HCT116 (cell line): ENCODE data around the gene ERC1. TPM values are rescaled to one million over a fixed set of nuclear protein-coding genes. Genes with fewer than 3 reads are reported as not detected.

Experiments
- ATAC-seq: fragments of 200-7000 bp; cut with Tn5 transposase; 2 replicates; pipeline ENCODE4 v1.9.1; 2020; ENCODE audit warnings: mild to moderate bottlenecking, moderate library complexity
- BruUV-seq: library from RNA; stranded (reverse); fragments of 400-500 nt; replicated peaks from 2 replicates; lab custom pipeline; 2021; lab: Mats Ljungman, UMichigan
- CTCF ChIA-PET: fragments of 300-600 bp; sonication (Branson Sonifier 250); formaldehyde crosslinking; loops from one replicate; lab custom pipeline; 2021; ENCODE audit warnings: antibody characterized with exemption; lab: Charles Lee
- POLR2A ChIA-PET: fragments of 300-600, 350-600 bp; sonication (Branson Sonifier 250); formaldehyde crosslinking; loops from one replicate; lab custom pipeline; 2021; ENCODE audit warnings: antibody characterized with exemption; lab: Charles Lee
- RAD21 ChIA-PET, 2 experiments: fragments of 300-600 bp; sonication (Branson Sonifier 250); formaldehyde crosslinking; loops; one replicate each; lab custom pipeline; 2023; ENCODE audit warnings: low total read pairs in 2 of 2; ENCODE audit not compliant: uncharacterized antibody in 2 of 2, unreplicated experiment in 2 of 2, low non-redundant PET in 1 of 2; lab: Charles Lee
- DNase-seq: peaks from one replicate; pipeline ENCODE4 v3.0.0-alpha.2; 2010; ENCODE audit warnings: low read depth, low spot score
- H2AFZ ChIP-seq: fragments of 200-600 bp; shearing (Covaris generic), sonication (generic); 2 replicates; pipeline ENCODE4 v1.6.1; 2017; ENCODE audit warnings: low read depth, mixed run types, mixed read lengths, antibody characterized with exemption, low read length; ENCODE audit not compliant: poor library complexity, severe bottlenecking
- H3K27ac ChIP-seq: 2 replicates; pipeline ENCODE4 v1.5.1; 2012; ENCODE audit warnings: low read depth, low read length
- H3K27me3 ChIP-seq: fragments of 200-600 bp; sonication (generic); 2 replicates; pipeline ENCODE4 v1.6.1; 2016; ENCODE audit warnings: mixed run types, low read length, mixed read lengths; ENCODE audit not compliant: insufficient read depth
- H3K36me3 ChIP-seq, 2 experiments: fragments of 200-500 bp in 1 of 2; fragments of 200-600 bp in 1 of 2; sonication (Bioruptor generic) in 1 of 2; sonication (generic) in 1 of 2; 2 replicates each; pipeline versions ENCODE4 v1.5.1 to v1.6.1; 2014 to 2016; ENCODE audit warnings: low read length in 2 of 2, inconsistent platforms in 1 of 2, mixed read lengths in 1 of 2, mixed run types in 1 of 2; ENCODE audit not compliant: insufficient read depth in 2 of 2, control insufficient read depth in 1 of 2
- H3K4me1 ChIP-seq, 2 experiments: fragments of 200-600 bp in 1 of 2; sonication (generic) in 1 of 2; 2 replicates each; pipeline versions ENCODE4 v1.5.1 to v1.6.1; 2012 to 2017; ENCODE audit warnings: low read length in 2 of 2, inconsistent platforms in 1 of 2, mild to moderate bottlenecking in 1 of 2, mixed read lengths in 1 of 2, mixed run types in 1 of 2, moderate library complexity in 1 of 2; ENCODE audit not compliant: insufficient read depth in 2 of 2, control insufficient read depth in 1 of 2
- H3K4me2 ChIP-seq: fragments of 200-600 bp; sonication (generic); 2 replicates; pipeline ENCODE4 v1.6.1; 2017; ENCODE audit warnings: mixed run types, low read length, mixed read lengths
- H3K4me3 ChIP-seq, 2 experiments: fragments of 200-600 bp in 1 of 2; sonication (generic) in 1 of 2; replicated peaks in 1 of 2; 2 replicates each; pipeline ENCODE4 v1.5.1; 2011 to 2016; ENCODE audit warnings: low read length in 2 of 2, control low read depth in 1 of 2, low read depth in 1 of 2, mild to moderate bottlenecking in 1 of 2, mixed read lengths in 1 of 2, mixed run types in 1 of 2
- H3K79me2 ChIP-seq: fragments of 200-600 bp; sonication (generic); 2 replicates; pipeline ENCODE4 v1.6.1; 2017; ENCODE audit warnings: mild to moderate bottlenecking, mixed run types, low read length, moderate library complexity, mixed read lengths; ENCODE audit not compliant: insufficient read depth
- H3K9ac ChIP-seq: fragments of 200-600 bp; sonication (generic); 2 replicates; pipeline ENCODE4 v1.6.1; 2016; ENCODE audit warnings: low read length, mixed read lengths
- H3K9me2 ChIP-seq: fragments of 200-600 bp; sonication (generic), shearing (Covaris generic); 2 replicates; pipeline ENCODE4 v1.6.1; 2017; ENCODE audit warnings: mixed run types, mild to moderate bottlenecking, moderate library complexity; ENCODE audit not compliant: insufficient read depth
- H3K9me3 ChIP-seq, 2 experiments: fragments of 200-500 bp in 1 of 2; fragments of 200-600 bp in 1 of 2; sonication (Bioruptor generic) in 1 of 2; sonication (generic) in 1 of 2; 2 replicates each; pipeline ENCODE4 v1.6.1; 2014 to 2017; ENCODE audit warnings: low read length in 2 of 2, mixed read lengths in 2 of 2, inconsistent platforms in 1 of 2, low read depth in 1 of 2, mild to moderate bottlenecking in 1 of 2, mixed run types in 1 of 2, moderate library complexity in 1 of 2; ENCODE audit not compliant: control insufficient read depth in 1 of 2, insufficient read depth in 1 of 2
- H4K20me1 ChIP-seq: fragments of 200-600 bp; sonication (generic), shearing (Covaris generic); 2 replicates; pipeline ENCODE4 v1.6.1; 2017; ENCODE audit warnings: mixed run types, mild to moderate bottlenecking, moderate library complexity; ENCODE audit not compliant: insufficient read depth
- ATF3 ChIP-seq: IDR thresholded peaks from 2 replicates; pipeline ENCODE4 v1.6.1; 2012
- CBX3 ChIP-seq: IDR thresholded peaks from 2 replicates; pipeline ENCODE4 v1.6.1; 2012; ENCODE audit warnings: low read depth
- CTCF ChIP-seq, 3 experiments: fragments of 200-600 bp in 1 of 3; sonication (generic) in 1 of 3; IDR thresholded peaks in 2 of 3; conservative IDR thresholded peaks in 1 of 3; 2 replicates each; pipeline ENCODE4 v1.5.1; 2012 to 2017; ENCODE audit warnings: low read depth in 2 of 3, low read length in 2 of 3, antibody characterized with exemption in 1 of 3, borderline replicate concordance in 1 of 3, control low read depth in 1 of 3, mild to moderate bottlenecking in 1 of 3, mixed read lengths in 1 of 3, mixed run types in 1 of 3, moderate library complexity in 1 of 3; ENCODE audit not compliant: insufficient read depth in 1 of 3
- EZH2 ChIP-seq: fragments of 200-600 bp; sonication (generic); IDR thresholded peaks from 2 replicates; pipeline ENCODE4 v1.6.1; 2017; ENCODE audit warnings: antibody characterized with exemption, mixed run types
- JUND ChIP-seq: IDR thresholded peaks from 2 replicates; pipeline ENCODE4 v1.6.1; 2012
- MAX ChIP-seq: IDR thresholded peaks from 2 replicates; pipeline ENCODE4 v1.6.1; 2012
- POLR2A ChIP-seq: IDR thresholded peaks from 2 replicates; pipeline ENCODE4 v1.7.0; 2011; ENCODE audit warnings: borderline replicate concordance; ENCODE audit not compliant: insufficient read depth, insufficient read length; ENCODE audit errors: extremely low read depth
- POLR2AphosphoS5 ChIP-seq: IDR thresholded peaks from 2 replicates; pipeline ENCODE4 v1.6.1; 2011; ENCODE audit warnings: mild to moderate bottlenecking, low read depth, low read length, moderate library complexity
- SP1 ChIP-seq: IDR thresholded peaks from 2 replicates; pipeline ENCODE4 v1.6.1; 2012; ENCODE audit warnings: low read depth
- ZNF274 ChIP-seq: fragments of 200-500 bp; sonication (Bioruptor generic); IDR thresholded peaks from 2 replicates; pipeline ENCODE4 v1.6.1; 2014; ENCODE audit warnings: mild to moderate bottlenecking, low read depth, low read length, inconsistent platforms
- intact Hi-C: fragments of 100-400 bp; cut with micrococcal nuclease; formaldehyde crosslinking; loops from 2 replicates; pipeline ENCODE4 v1.10.0; 2022
- total RNA-seq: library from RNA; stranded (reverse); gene quantifications from one replicate; pipeline ENCODE4 v1.2.1, GENCODE V29; 2021; ENCODE audit not compliant: unreplicated experiment

The ERC1 gene
- total RNA-seq, 1 experiment from 2014 or later: 41.9 TPM

GRCh38 chr12:1102791-1103450, 111.9 kb downstream of the ERC1 start:
- Histone ChIP-seq H3K4me1 (peaks cover 6 to 12% of the 10 kb centered on the region in 2 experiments; a peak in 3 of 4 replicates), H3K4me3 (no peak overlapping the region), H3K4me2 (no peak overlapping the region), H3K36me3 (no peaks in the 10 kb centered on the region), H3K9ac (no peak overlapping the region), H3K9me2 (no peaks in the 10 kb centered on the region), H3K27ac (no peak overlapping the region), H3K79me2 (peaks cover 24% of the 10 kb centered on the region), H3K27me3 (no peaks in the 10 kb centered on the region), H3K9me3 (no peaks in the 10 kb centered on the region), H2AFZ (no peak overlapping the region), H4K20me1 (no peaks in the 10 kb centered on the region)
- ATAC-seq (no peak), DNase-seq (no peak)
- ChIA-PET CTCF (interaction anchor here (3.6 kb wide), 1 partner anchor 10 kb away, joined by 15 read pairs; no protein-coding TSS in a partner anchor), RAD21 (interaction anchor here in 1 of 2 experiments (0.9 kb wide), 1 partner anchor 502 kb away, joined by 5 read pairs; no protein-coding TSS in a partner anchor), POLR2A (no interaction called here)
- TF ChIP-seq ATF3 (no peak), ZNF274 (no peak), POLR2AphosphoS5 (no peak), CTCF (IDR thresholded peaks at IDR 0.05 in 2 of 3, conservative IDR thresholded peaks at IDR 0.05 in 1 of 3; ENCODE audit: borderline replicate concordance in 1 of 3, insufficient read depth in 1 of 3, low read depth in 2 of 3, low read length in 2 of 3) (no peak), POLR2A (no peak), CBX3 (no peak), SP1 (no peak), EZH2 (no peak), MAX (no peak), JUND (no peak)
- intact Hi-C loops: no loop called here
- no TSS peak for BruUV-seq
